Parathyroid adenoma (tissue), 2 donors: Measurements from ENCODE around the gene TBCCD1.

Experiments used
- H2AFZ ChIP-seq: fragments of 300-600 bp; sonication (generic); one replicate; pipeline ENCODE4 v1.7.0; 2017; ENCODE audit warnings: antibody characterized with exemption, mild to moderate bottlenecking
- H3K27ac ChIP-seq: fragments of 300-600 bp; sonication (generic); one replicate; pipeline ENCODE4 v1.7.0; 2017
- H3K27me3 ChIP-seq: fragments of 300-600 bp; sonication (generic); one replicate; pipeline ENCODE4 v1.7.0; 2017; ENCODE audit warnings: low read length; ENCODE audit not compliant: control insufficient read depth, insufficient read depth
- H3K36me3 ChIP-seq: fragments of 300-600 bp; sonication (generic); one replicate; pipeline ENCODE4 v1.7.0; 2017; ENCODE audit warnings: low read length; ENCODE audit not compliant: control insufficient read depth, insufficient read depth
- H3K4me1 ChIP-seq: fragments of 300-600 bp; sonication (generic); one replicate; pipeline ENCODE4 v1.7.0; 2017; ENCODE audit warnings: control low read depth
- H3K4me2 ChIP-seq: fragments of 300-600 bp; sonication (generic); one replicate; pipeline ENCODE4 v1.7.0; 2017; ENCODE audit warnings: low read length
- H3K4me3 ChIP-seq: fragments of 300-600 bp; sonication (generic); one replicate; pipeline ENCODE4 v1.7.0; 2017; ENCODE audit warnings: low read depth, low read length
- H3K79me2 ChIP-seq: fragments of 300-600 bp; sonication (generic); one replicate; pipeline ENCODE4 v1.7.0; 2017; ENCODE audit warnings: control low read depth
- H3K9ac ChIP-seq: fragments of 300-600 bp; sonication (generic); one replicate; pipeline ENCODE4 v1.7.0; 2017; ENCODE audit warnings: mild to moderate bottlenecking
- H3K9me3 ChIP-seq: fragments of 300-600 bp; sonication (generic); one replicate; pipeline ENCODE4 v1.7.0; 2017; ENCODE audit warnings: low read length; ENCODE audit not compliant: control insufficient read depth
- CTCF ChIP-seq: fragments of 300-600 bp; sonication (generic); IDR thresholded peaks from one replicate; pipeline ENCODE4 v1.7.0; 2017; ENCODE audit warnings: antibody characterized with exemption, mild to moderate bottlenecking
- donor health status: primary hyperparathyroidism.

The TBCCD1 gene

GRCh38 chr3:186530415-186530814 is 36.7 kb downstream of the TBCCD1 start:
- no peak overlapping the region for H3K27ac ChIP-seq
- no peaks in the 10 kb centered on the region for H3K27me3 ChIP-seq
- no peaks in the 10 kb centered on the region for H3K79me2 ChIP-seq
- H3K4me3 ChIP-seq, result no peak overlapping the region
- H3K4me1 ChIP-seq, result peaks cover 13% of the 10 kb centered on the region
- H3K36me3 ChIP-seq, result no peaks in the 10 kb centered on the region
- H3K9me3 ChIP-seq, result no peaks in the 10 kb centered on the region
- no peak for TF ChIP-seq CTCF
- H3K4me2 ChIP-seq, result no peak overlapping the region
- no peak overlapping the region for H2AFZ ChIP-seq
- no peak overlapping the region for H3K9ac ChIP-seq

GRCh38 chr3:186529201-186529999 is 37.7 kb downstream of the TBCCD1 start:
- Histone ChIP-seq H3K9me3 (no peaks in the 10 kb centered on the region), H3K27ac (no peak overlapping the region), H3K9ac (no peak overlapping the region), H3K4me1 (peaks cover 9% of the 10 kb centered on the region), H3K36me3 (no peaks in the 10 kb centered on the region), H3K4me3 (no peak overlapping the region), H3K79me2 (no peaks in the 10 kb centered on the region), H3K4me2 (no peak overlapping the region), H3K27me3 (no peaks in the 10 kb centered on the region), H2AFZ (no peak overlapping the region)
- no peak for TF ChIP-seq CTCF

GRCh38 chr3:186526256-186526606 is 40.9 kb downstream of the TBCCD1 start:
- no peak for TF ChIP-seq CTCF
- Histone ChIP-seq H3K4me3 (no peak overlapping the region), H3K9me3 (no peaks in the 10 kb centered on the region)

DNA sequence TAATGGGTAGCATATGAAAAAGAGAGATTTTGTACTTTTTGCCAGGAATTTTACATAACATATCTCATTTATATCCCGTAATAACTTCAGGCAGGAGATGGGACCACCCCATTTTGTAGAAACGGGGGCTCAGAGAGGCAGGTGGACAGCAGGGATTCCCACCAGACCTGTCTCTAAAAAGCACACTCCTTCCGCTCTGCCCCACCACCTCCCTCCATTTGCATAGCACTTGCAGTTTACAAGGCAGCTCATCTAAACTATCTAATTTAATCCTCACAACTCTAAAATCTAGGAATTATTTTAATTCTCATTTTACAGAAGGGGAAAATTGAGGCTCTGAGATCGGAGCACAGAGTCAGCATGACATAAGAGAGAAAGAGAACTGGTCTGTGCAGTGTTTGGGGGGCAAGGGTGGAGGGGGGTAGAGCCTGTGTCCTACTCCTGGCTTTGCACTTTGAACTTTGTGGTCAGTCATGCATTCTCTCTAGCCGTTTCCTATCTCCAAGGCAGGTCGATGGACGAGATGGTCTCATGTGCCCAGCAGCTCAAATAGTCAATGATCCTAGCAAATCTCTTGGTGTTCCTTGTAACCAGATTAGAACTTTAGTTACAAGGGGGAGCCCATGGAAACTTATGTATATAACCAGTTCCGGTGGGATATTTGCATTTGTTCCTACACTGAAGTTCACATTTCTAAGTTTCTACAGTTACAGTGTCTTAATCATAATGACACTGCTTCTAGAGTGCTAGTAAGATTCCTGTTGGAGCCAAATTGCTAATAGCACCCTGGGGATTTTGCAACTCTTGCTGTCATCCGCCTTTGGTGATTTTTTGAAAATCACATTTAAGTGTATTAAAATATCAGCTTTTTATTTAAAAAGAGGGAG is 41.5 kb downstream of the TBCCD1 start:
- H3K36me3 ChIP-seq, result no peaks in the 10 kb centered on the region
- no peaks in the 10 kb centered on the region for H3K9me3 ChIP-seq
- no peak for TF ChIP-seq CTCF
- no peak overlapping the region for H3K27ac ChIP-seq
- no peak overlapping the region for H3K4me3 ChIP-seq
- H3K79me2 ChIP-seq, result no peaks in the 10 kb centered on the region
- no peak overlapping the region for H3K9ac ChIP-seq
- no peaks in the 10 kb centered on the region for H3K4me1 ChIP-seq
- no peak overlapping the region for H3K4me2 ChIP-seq
- H3K27me3 ChIP-seq, result no peaks in the 10 kb centered on the region
- H2AFZ ChIP-seq, result no peak overlapping the region

More at GRCh38 chr3:186526256-186526606, 40.9 kb downstream of the TBCCD1 start:
- Histone ChIP-seq H3K27ac (no peak overlapping the region), H3K27me3 (no peaks in the 10 kb centered on the region), H3K79me2 (no peaks in the 10 kb centered on the region), H3K36me3 (no peaks in the 10 kb centered on the region), H2AFZ (no peak overlapping the region), H3K4me2 (no peak overlapping the region), H3K4me1 (no peaks in the 10 kb centered on the region), H3K9ac (no peak overlapping the region)
